ENCODE data around the gene ERAP2. TPM values are rescaled to one million over a fixed set of nuclear protein-coding genes. Genes with fewer than 3 reads are reported as not detected.
A peak's percentile ranks its signal among the peaks of the same experiment; 100 is the strongest.

Gene ERAP2
- total and polyA plus RNA-seq, 10 of the 15 experiments (the other 5 are each of a cell fraction or from before 2014, with no cell fraction given): 4.0 to 28.7 (median 11.7) TPM

- TF ChIP-seq HCFC1 (IDR thresholded peaks at IDR 0.05; ENCODE audit: low read length) (peak; percentile 57; the same call in 1 of the 2 replicates), ZNF217 (IDR thresholded peaks at IDR 0.05) (no peak), NR2C2 (IDR thresholded peaks at IDR 0.05; ENCODE audit: borderline replicate concordance, control insufficient read depth, insufficient read length, low read depth) (no peak), YBX1 (IDR thresholded peaks at IDR 0.05) (no peak)
- TF ChIP-seq, protein P1, sequence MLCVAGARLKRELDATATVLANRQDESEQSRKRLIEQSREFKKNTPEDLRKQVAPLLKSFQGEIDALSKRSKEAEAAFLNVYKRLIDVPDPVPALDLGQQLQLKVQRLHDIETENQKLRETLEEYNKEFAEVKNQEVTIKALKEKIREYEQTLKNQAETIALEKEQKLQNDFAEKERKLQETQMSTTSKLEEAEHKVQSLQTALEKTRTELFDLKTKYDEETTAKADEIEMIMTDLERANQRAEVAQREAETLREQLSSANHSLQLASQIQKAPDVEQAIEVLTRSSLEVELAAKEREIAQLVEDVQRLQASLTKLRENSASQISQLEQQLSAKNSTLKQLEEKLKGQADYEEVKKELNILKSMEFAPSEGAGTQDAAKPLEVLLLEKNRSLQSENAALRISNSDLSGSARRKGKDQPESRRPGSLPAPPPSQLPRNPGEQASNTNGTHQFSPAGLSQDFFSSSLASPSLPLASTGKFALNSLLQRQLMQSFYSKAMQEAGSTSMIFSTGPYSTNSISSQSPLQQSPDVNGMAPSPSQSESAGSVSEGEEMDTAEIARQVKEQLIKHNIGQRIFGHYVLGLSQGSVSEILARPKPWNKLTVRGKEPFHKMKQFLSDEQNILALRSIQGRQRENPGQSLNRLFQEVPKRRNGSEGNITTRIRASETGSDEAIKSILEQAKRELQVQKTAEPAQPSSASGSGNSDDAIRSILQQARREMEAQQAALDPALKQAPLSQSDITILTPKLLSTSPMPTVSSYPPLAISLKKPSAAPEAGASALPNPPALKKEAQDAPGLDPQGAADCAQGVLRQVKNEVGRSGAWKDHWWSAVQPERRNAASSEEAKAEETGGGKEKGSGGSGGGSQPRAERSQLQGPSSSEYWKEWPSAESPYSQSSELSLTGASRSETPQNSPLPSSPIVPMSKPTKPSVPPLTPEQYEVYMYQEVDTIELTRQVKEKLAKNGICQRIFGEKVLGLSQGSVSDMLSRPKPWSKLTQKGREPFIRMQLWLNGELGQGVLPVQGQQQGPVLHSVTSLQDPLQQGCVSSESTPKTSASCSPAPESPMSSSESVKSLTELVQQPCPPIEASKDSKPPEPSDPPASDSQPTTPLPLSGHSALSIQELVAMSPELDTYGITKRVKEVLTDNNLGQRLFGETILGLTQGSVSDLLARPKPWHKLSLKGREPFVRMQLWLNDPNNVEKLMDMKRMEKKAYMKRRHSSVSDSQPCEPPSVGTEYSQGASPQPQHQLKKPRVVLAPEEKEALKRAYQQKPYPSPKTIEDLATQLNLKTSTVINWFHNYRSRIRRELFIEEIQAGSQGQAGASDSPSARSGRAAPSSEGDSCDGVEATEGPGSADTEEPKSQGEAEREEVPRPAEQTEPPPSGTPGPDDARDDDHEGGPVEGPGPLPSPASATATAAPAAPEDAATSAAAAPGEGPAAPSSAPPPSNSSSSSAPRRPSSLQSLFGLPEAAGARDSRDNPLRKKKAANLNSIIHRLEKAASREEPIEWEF (IDR thresholded peaks at IDR 0.05; ENCODE audit: insufficient replicate concordance, low read depth, low read length): no peak
These were observed 59.5 kb downstream of the ERAP2 start, which contains the start of gene LNPEP (continued) for GRCh38 chr5:96935559-96936430.

Data from GM12878 (cell line).